Neuron (in vitro differentiated cells): ENCODE data around the gene SACS.
A peak's percentile ranks its signal among the peaks of the same experiment; 100 is the strongest.

Experiments used
- H2AFZ ChIP-seq: one replicate; pipeline ENCODE4 v1.6.1; 2013; ENCODE audit warnings: low read depth, mild to moderate bottlenecking, inconsistent platforms, low read length, moderate library complexity
- H3K27me3 ChIP-seq: one replicate; pipeline ENCODE4 v1.6.1; 2013; ENCODE audit warnings: low read length; ENCODE audit not compliant: insufficient read depth
- H3K36me3 ChIP-seq: one replicate; pipeline ENCODE4 v1.6.1; 2013; ENCODE audit warnings: low read length; ENCODE audit not compliant: insufficient read depth
- H3K4me1 ChIP-seq: one replicate; pipeline ENCODE4 v1.6.1; 2013; ENCODE audit warnings: low read length; ENCODE audit not compliant: insufficient read depth
- H3K4me3 ChIP-seq: 2 replicates; pipeline ENCODE4 v1.5.1; 2013; ENCODE audit warnings: mild to moderate bottlenecking, low read length, moderate library complexity
- H3K9me3 ChIP-seq: one replicate; pipeline ENCODE4 v1.6.1; 2013; ENCODE audit warnings: low read length

The SACS gene

GRCh38 chr13:23462815-23463559 is 29.5 kb upstream of the SACS start:
- H3K9me3 ChIP-seq, result no peaks in the 10 kb centered on the region
- no peaks in the 10 kb centered on the region for H3K27me3 ChIP-seq
- H3K4me1 ChIP-seq, result no peaks in the 10 kb centered on the region
- H3K4me3 ChIP-seq, result no peak overlapping the region
- H2AFZ ChIP-seq, result no peak overlapping the region
- no peaks in the 10 kb centered on the region for H3K36me3 ChIP-seq

DNA sequence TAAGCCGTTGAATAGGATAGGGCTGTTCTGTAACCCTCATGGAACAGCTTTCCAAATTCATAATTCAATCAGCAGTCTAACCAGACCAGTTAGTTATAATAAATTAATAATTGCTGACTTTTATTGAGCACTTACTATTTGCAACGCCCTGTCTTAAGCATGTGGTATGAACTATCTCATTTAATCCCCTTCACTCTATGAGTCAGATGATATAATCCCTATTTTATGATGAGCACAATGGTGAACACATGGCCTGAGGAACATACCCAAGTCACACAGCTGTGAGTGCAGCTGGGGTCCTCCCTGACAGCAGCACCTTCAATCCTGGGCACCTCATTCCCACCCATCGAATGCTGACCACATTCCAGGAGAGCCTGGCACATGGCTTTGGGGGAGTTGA is 28.0 kb upstream of the SACS start:
- no peaks in the 10 kb centered on the region for H3K36me3 ChIP-seq
- H3K27me3 ChIP-seq, result no peaks in the 10 kb centered on the region
- no peak overlapping the region for H2AFZ ChIP-seq
- no peak overlapping the region for H3K4me3 ChIP-seq
- no peaks in the 10 kb centered on the region for H3K4me1 ChIP-seq
- no peaks in the 10 kb centered on the region for H3K9me3 ChIP-seq

GRCh38 chr13:23460921-23461320 is 27.4 kb upstream of the SACS start:
- Histone ChIP-seq H2AFZ (no peak overlapping the region), H3K9me3 (no peaks in the 10 kb centered on the region)

DNA sequence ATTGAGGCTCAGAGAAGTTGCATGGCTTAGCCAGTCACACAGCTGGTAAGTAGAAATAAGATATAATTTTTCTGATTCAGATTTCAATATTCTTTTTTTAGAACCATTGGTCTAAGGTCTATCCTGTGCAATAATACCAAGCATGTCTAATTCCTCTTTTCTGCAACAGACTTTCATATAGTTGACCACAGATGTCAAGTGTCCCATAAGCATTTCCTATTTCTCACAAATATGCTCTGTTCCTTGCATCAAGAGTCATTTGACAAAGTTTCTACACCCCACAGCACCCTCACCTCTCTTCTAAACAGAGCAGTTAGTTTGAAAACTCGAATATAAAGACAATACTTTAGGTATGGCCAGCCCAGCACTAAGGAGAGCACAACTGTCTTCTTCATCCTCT is 26.8 kb upstream of the SACS start:
- Histone ChIP-seq H2AFZ (no peak overlapping the region), H3K27me3 (no peaks in the 10 kb centered on the region), H3K4me1 (no peaks in the 10 kb centered on the region), H3K4me3 (no peak overlapping the region), H3K9me3 (no peaks in the 10 kb centered on the region), H3K36me3 (no peaks in the 10 kb centered on the region)

More at GRCh38 chr13:23460921-23461320, 27.4 kb upstream of the SACS start:
- Histone ChIP-seq H3K27me3 (no peaks in the 10 kb centered on the region), H3K4me1 (no peaks in the 10 kb centered on the region), H3K4me3 (no peak overlapping the region), H3K36me3 (no peaks in the 10 kb centered on the region)

- Histone ChIP-seq H3K4me3 (no peak overlapping the region), H2AFZ (no peak overlapping the region), H3K9me3 (no peaks in the 10 kb centered on the region), H3K4me1 (no peaks in the 10 kb centered on the region), H3K36me3 (no peaks in the 10 kb centered on the region), H3K27me3 (no peaks in the 10 kb centered on the region)
These were observed 25.5 kb upstream of the SACS start for GRCh38 chr13:23458989-23459388.

GRCh38 chr13:23456437-23457210 is 23.1 kb upstream of the SACS start:
- H3K9me3 ChIP-seq, result no peaks in the 10 kb centered on the region
- no peaks in the 10 kb centered on the region for H3K27me3 ChIP-seq
- no peak overlapping the region for H2AFZ ChIP-seq
- H3K4me1 ChIP-seq, result peaks cover under 1% of the 10 kb centered on the region
- H3K36me3 ChIP-seq, result no peaks in the 10 kb centered on the region
- H3K4me3 ChIP-seq, result no peak overlapping the region

DNA sequence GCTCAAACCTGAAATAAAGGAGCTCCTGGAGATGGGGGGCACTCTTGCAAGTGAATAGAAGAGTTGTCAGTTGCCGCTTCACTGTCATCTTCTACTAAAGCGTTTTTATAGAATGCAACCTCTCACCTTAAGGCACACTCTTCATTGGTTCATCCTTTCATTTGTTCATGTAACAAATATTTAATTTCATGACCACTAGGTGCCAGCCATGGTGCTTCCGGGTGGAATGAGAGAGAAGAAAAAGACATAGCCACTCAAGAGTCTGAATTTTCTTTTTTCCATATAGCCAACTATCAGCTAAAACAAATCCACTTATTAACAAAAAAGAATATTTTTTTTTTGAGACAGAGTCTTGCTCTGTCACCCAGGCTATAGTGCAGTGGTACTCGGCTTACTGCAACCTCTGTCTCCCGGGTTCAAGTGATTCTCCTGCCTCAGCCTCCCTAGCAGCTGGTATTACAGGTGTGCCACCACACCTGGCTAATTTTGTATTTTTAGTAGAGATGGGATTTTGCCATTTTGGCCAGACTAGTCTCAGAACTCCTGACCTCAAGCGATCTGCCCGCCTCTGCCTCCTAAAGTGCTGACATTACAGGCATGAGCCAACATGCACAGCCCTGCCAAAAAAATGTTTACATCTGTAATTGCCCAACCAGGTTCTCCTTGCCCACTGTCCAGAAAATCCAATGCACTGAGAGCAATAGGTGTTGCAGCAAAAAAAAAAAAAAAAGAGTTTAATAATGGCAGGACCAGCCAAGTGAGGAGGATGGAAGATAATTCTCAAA is 22.1 kb upstream of the SACS start:
- no peak overlapping the region for H3K4me3 ChIP-seq
- peaks cover 11% of the 10 kb centered on the region for H3K4me1 ChIP-seq
- H3K27me3 ChIP-seq, result no peaks in the 10 kb centered on the region
- no peak overlapping the region for H2AFZ ChIP-seq
- H3K36me3 ChIP-seq, result no peaks in the 10 kb centered on the region
- H3K9me3 ChIP-seq, result no peaks in the 10 kb centered on the region

GRCh38 chr13:23453132-23453531 is 19.6 kb upstream of the SACS start:
- Histone ChIP-seq H3K4me3 (no peak overlapping the region), H2AFZ (no peak overlapping the region), H3K4me1 (peaks cover 25% of the 10 kb centered on the region), H3K9me3 (no peaks in the 10 kb centered on the region), H3K27me3 (no peaks in the 10 kb centered on the region), H3K36me3 (no peaks in the 10 kb centered on the region)

DNA sequence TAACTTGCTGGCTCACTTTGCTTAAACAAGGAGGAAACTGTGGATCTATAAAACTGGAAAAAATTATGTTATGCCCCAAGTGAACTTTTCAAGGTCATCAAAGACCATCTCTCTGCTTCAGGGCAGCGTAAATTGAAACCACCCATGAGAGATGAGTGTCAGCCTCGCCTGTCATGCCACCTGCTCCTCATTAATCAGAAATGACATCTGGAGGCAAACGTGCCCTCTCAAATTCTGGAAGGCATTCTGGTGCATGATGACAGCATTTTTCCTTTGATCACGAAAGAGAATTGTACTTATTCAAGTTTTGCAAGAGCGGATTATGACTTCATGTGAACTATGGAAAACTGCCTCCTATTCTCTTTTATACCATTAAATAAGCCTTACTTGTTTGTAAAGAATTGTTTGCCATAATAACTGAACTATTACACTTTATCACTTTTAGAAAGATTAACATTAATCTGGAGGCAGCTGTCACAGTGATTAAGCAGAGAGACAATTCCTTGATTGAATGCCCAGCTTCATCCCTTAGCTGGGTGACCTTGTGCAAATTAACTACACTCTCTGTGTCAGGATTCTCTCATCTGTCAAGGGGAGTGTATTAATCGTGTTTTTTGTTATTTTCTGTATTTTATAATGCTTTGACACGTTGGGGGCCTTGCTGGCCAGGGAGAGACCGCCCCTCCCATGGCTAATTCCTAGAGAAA is 17.0 kb upstream of the SACS start:
- peaks cover 25% of the 10 kb centered on the region for H3K4me1 ChIP-seq
- H3K9me3 ChIP-seq, result no peaks in the 10 kb centered on the region
- H3K27me3 ChIP-seq, result no peaks in the 10 kb centered on the region
- H2AFZ ChIP-seq, result no peak overlapping the region
- H3K36me3 ChIP-seq, result no peaks in the 10 kb centered on the region
- no peak overlapping the region for H3K4me3 ChIP-seq

GRCh38 chr13:23449398-23450162 is 16.1 kb upstream of the SACS start:
- no peak overlapping the region for H3K4me3 ChIP-seq
- no peaks in the 10 kb centered on the region for H3K9me3 ChIP-seq
- peaks cover 25% of the 10 kb centered on the region for H3K4me1 ChIP-seq
- H3K27me3 ChIP-seq, result no peaks in the 10 kb centered on the region
- peak overlapping the region; percentile 71 for H2AFZ ChIP-seq
- H3K36me3 ChIP-seq, result no peaks in the 10 kb centered on the region

- Histone ChIP-seq H3K4me3 (no peak overlapping the region), H3K27me3 (no peaks in the 10 kb centered on the region), H2AFZ (no peak overlapping the region), H3K4me1 (peaks cover 25% of the 10 kb centered on the region), H3K36me3 (no peaks in the 10 kb centered on the region), H3K9me3 (no peaks in the 10 kb centered on the region)
These were observed 14.4 kb upstream of the SACS start for GRCh38 chr13:23447927-23448326.

DNA sequence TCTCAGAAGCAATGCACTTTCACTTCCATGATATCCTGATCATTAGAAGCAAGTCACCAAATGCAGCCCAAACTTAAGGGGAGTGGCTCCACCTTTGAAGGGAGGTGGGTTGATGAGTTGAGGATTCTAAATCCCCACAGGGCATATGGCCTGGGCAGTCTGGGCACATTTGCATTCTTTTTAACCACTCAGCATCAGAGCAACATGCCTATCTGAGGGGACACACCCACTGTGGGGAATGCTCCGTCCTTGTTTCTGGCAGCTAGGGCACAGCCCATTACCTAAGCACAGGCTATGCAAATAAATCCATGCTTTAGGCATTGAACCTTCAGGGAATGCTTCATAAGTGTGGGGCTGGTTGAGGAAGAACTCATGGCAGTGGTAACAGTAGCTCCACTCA is 12.3 kb upstream of the SACS start:
- no peak overlapping the region for H2AFZ ChIP-seq
- no peaks in the 10 kb centered on the region for H3K9me3 ChIP-seq
- H3K4me3 ChIP-seq, result no peak overlapping the region
- H3K36me3 ChIP-seq, result no peaks in the 10 kb centered on the region
- no peaks in the 10 kb centered on the region for H3K27me3 ChIP-seq
- peaks cover 16% of the 10 kb centered on the region for H3K4me1 ChIP-seq
